T-cell (primary cell): ENCODE results near the gene RASEF. TPM values are rescaled to one million over a fixed set of nuclear protein-coding genes. Genes with fewer than 3 reads are reported as not detected.

Experiments used
- ATAC-seq, 4 experiments: fragments of 200-7000 bp in 3 of 4; fragments of 150-1000 bp in 1 of 4; cut with Tn5 transposase; replicated peaks in 1 of 4; 1 replicate in 3 of 4; 2 replicates in 1 of 4; pipeline ENCODE4 v1.10.0; 2021; ENCODE audit warnings: moderate library complexity in 3 of 4, mild to moderate bottlenecking in 2 of 4, moderate number of reproducible peaks in 1 of 4
- CTCF ChIA-PET, 2 donors: fragments of 300-600 bp; sonication (Branson Sonifier 250); formaldehyde crosslinking; loops; one replicate each; lab custom pipeline; 2022; ENCODE audit warnings: antibody characterized with exemption in 2 of 2; lab: Charles Lee
- POLR2A ChIA-PET, 2 donors: fragments of 300-600 bp; sonication (Branson Sonifier 250); formaldehyde crosslinking; loops; one replicate each; lab custom pipeline; 2022; ENCODE audit warnings: antibody characterized with exemption in 2 of 2; lab: Charles Lee
- DNase-seq, 35 experiments: peaks; one replicate each; pipeline versions ENCODE4 v3.0.0 to v3.0.0-alpha.2; 2013 to 2023
- H3K27ac ChIP-seq: one replicate; pipeline ENCODE4 v1.5.1; 2013; ENCODE audit warnings: low read length
- H3K27me3 ChIP-seq, 2 experiments: replicated peaks in 1 of 2; 1 replicate in 1 of 2; 2 replicates in 1 of 2; pipeline versions ENCODE4 v1.6.1 to v1.7.0; 2013; ENCODE audit warnings: low read length in 1 of 2, mixed read lengths in 1 of 2; ENCODE audit not compliant: control insufficient read depth in 2 of 2, insufficient read depth in 2 of 2; ENCODE audit errors: extremely low read depth in 1 of 2
- H3K36me3 ChIP-seq, 2 donors: 1 replicate in 1 of 2; 2 replicates in 1 of 2; pipeline versions ENCODE4 v1.6.1 to v1.7.0; 2013; ENCODE audit warnings: low read length in 1 of 2; ENCODE audit not compliant: control insufficient read depth in 2 of 2, insufficient read depth in 1 of 2; ENCODE audit errors: extremely low read depth in 1 of 2
- H3K4me1 ChIP-seq, 2 experiments: 1 replicate in 1 of 2; 2 replicates in 1 of 2; pipeline versions ENCODE4 v1.6.1 to v1.7.0; 2013; ENCODE audit warnings: low read length in 2 of 2, mixed read lengths in 1 of 2; ENCODE audit not compliant: insufficient read depth in 2 of 2, control insufficient read depth in 1 of 2; ENCODE audit errors: extremely low read depth in 1 of 2
- H3K4me3 ChIP-seq, 2 donors: 1 replicate in 1 of 2; 2 replicates in 1 of 2; pipeline versions ENCODE4 v1.5.1 to v1.7.0; 2013; ENCODE audit warnings: mild to moderate bottlenecking in 2 of 2, low read length in 1 of 2, moderate library complexity in 1 of 2; ENCODE audit not compliant: control insufficient read depth in 1 of 2; ENCODE audit errors: extremely low read depth in 1 of 2
- H3K9me3 ChIP-seq: 2 replicates; pipeline ENCODE4 v1.7.0; 2013
- H3K27ac Mint-ChIP-seq, 2 donors: one replicate each; pipeline ENCODE4 v1.8.0; 2020 to 2021; ENCODE audit warnings: mild to moderate bottlenecking in 2 of 2, mixed read lengths in 2 of 2
- H3K27me3 Mint-ChIP-seq, 2 donors: one replicate each; pipeline ENCODE4 v1.8.0; 2021 to 2022; ENCODE audit warnings: mixed read lengths in 2 of 2
- H3K36me3 Mint-ChIP-seq: one replicate; pipeline ENCODE4 v1.8.0; 2021; ENCODE audit warnings: mixed read lengths
- H3K4me1 Mint-ChIP-seq, 3 donors: one replicate each; pipeline ENCODE4 v1.8.0; 2020 to 2022; ENCODE audit warnings: mixed read lengths in 3 of 3, mild to moderate bottlenecking in 1 of 3
- H3K4me3 Mint-ChIP-seq, 3 donors: one replicate each; pipeline ENCODE4 v1.8.0; 2020 to 2022; ENCODE audit warnings: mild to moderate bottlenecking in 3 of 3, mixed read lengths in 3 of 3, moderate library complexity in 3 of 3
- H3K9me3 Mint-ChIP-seq, 3 donors: one replicate each; pipeline ENCODE4 v1.8.0; 2020 to 2022; ENCODE audit warnings: mixed read lengths in 3 of 3
- WGBS: methylation state at CpG from one replicate; pipeline ENCODE4 v1.1.5; 2013; ENCODE audit warnings: missing lambda C conversion rate; ENCODE audit not compliant: insufficient coverage; 5-methylcytosine and 5-hydroxymethylcytosine counted together
- total RNA-seq, 35 experiments: library from RNA in 6 of 35; stranded (reverse) in 6 of 35; fragments of 120-200 nt in 1 of 35; gene quantifications; one replicate each; pipeline versions ENCODE4 v1.2.1 to v1.2.4 and lab custom pipeline; 2013 to 2026

The RASEF gene
- total RNA-seq, 5 donors from 2014 or later (not counting 1 experiment from before 2014, with no cell fraction given): 0.09 to 0.16 TPM; not detected in 3

- H3K9me3 ChIP-seq: no peaks in the 10 kb centered on the region
- no CpG with 5 or more reads among the region's 1 CpG for WGBS
- H3K9me3 Mint-ChIP-seq: peaks cover 0 to 4% (median 0%) of the 10 kb centered on the region in 3 donors
- no peaks in the 10 kb centered on the region for H3K36me3 Mint-ChIP-seq
- no peaks in the 10 kb centered on the region for H3K27me3 Mint-ChIP-seq
- no peaks in the 10 kb centered on the region for H3K27me3 ChIP-seq
- H3K4me1 Mint-ChIP-seq: no peaks in the 10 kb centered on the region
- no peak for DNase-seq
- ATAC-seq: no peak
- no peak overlapping the region for H3K27ac ChIP-seq
- H3K36me3 ChIP-seq: no peaks in the 10 kb centered on the region
- no peak overlapping the region for H3K4me3 ChIP-seq
- ChIA-PET CTCF (interaction anchor here in 1 of 2 donors (0.7 kb wide), 1 partner anchor 14 kb away, joined by 3 read pairs; no protein-coding TSS in a partner anchor), POLR2A (no interaction called here)
- H3K4me3 Mint-ChIP-seq: no peak overlapping the region
- no peak overlapping the region for H3K27ac Mint-ChIP-seq
- H3K4me1 ChIP-seq: no peaks in the 10 kb centered on the region
Measured at GRCh38 chr9:82981552-82981951, 81.4 kb downstream of the RASEF start.

GRCh38 chr9:82975176-82975575, 87.8 kb downstream of the RASEF start:
- H3K4me3 Mint-ChIP-seq: no peak overlapping the region
- ChIA-PET CTCF (no interaction called here), POLR2A (no interaction called here)

GRCh38 chr9:82972446-82972845, 90.5 kb downstream of the RASEF start:
- Mint-ChIP-seq H3K4me3 (no peak overlapping the region), H3K4me1 (no peaks in the 10 kb centered on the region), H3K9me3 (peaks cover 0 to 3% (median 0%) of the 10 kb centered on the region in 3 donors), H3K27ac (no peak overlapping the region), H3K27me3 (peaks cover 0 to 1% of the 10 kb centered on the region in 2 donors), H3K36me3 (no peaks in the 10 kb centered on the region)
- Histone ChIP-seq H3K4me1 (no peaks in the 10 kb centered on the region), H3K9me3 (no peaks in the 10 kb centered on the region), H3K27ac (no peak overlapping the region), H3K4me3 (no peak overlapping the region), H3K36me3 (no peaks in the 10 kb centered on the region), H3K27me3 (no peaks in the 10 kb centered on the region)
- ChIA-PET CTCF (interaction anchor here in 1 of 2 donors (0.6 kb wide), 1 partner anchor 1671 kb away, joined by 4 read pairs; no protein-coding TSS in a partner anchor), POLR2A (no interaction called here)
- WGBS: 52% methylated on average over 3 of the region's 3 CpGs
- DNase-seq (no peak), ATAC-seq (no peak)

More at GRCh38 chr9:82975176-82975575, 87.8 kb downstream of the RASEF start:
- no peak overlapping the region for H3K4me3 ChIP-seq
- H3K4me1 ChIP-seq: no peaks in the 10 kb centered on the region
- H3K27me3 ChIP-seq: no peaks in the 10 kb centered on the region
- Mint-ChIP-seq H3K4me1 (no peaks in the 10 kb centered on the region), H3K27me3 (no peaks in the 10 kb centered on the region), H3K27ac (no peak overlapping the region), H3K36me3 (no peaks in the 10 kb centered on the region), H3K9me3 (peaks cover 0 to 3% (median 0%) of the 10 kb centered on the region in 3 donors)
- no peak overlapping the region for H3K27ac ChIP-seq
- DNase-seq (no peak), ATAC-seq (no peak)
- no peaks in the 10 kb centered on the region for H3K9me3 ChIP-seq
- WGBS: 60% methylated on average over 1 of the region's 6 CpGs
- no peaks in the 10 kb centered on the region for H3K36me3 ChIP-seq

GRCh38 chr9:82970359-82970758, 92.6 kb downstream of the RASEF start:
- Histone ChIP-seq H3K36me3 (no peaks in the 10 kb centered on the region), H3K27me3 (no peaks in the 10 kb centered on the region), H3K9me3 (no peaks in the 10 kb centered on the region), H3K4me1 (no peaks in the 10 kb centered on the region), H3K4me3 (no peak overlapping the region), H3K27ac (no peak overlapping the region)
- ChIA-PET POLR2A (interaction anchor here (0.6 kb wide), 2 partner anchors 146 to 1593 kb away, joined by 3 to 4 read pairs; no protein-coding TSS in a partner anchor), CTCF (no interaction called here)
- Mint-ChIP-seq H3K4me3 (no peak overlapping the region), H3K9me3 (no peaks in the 10 kb centered on the region), H3K36me3 (no peaks in the 10 kb centered on the region), H3K27me3 (peaks cover 0 to 2% of the 10 kb centered on the region in 2 donors), H3K27ac (no peak overlapping the region), H3K4me1 (no peaks in the 10 kb centered on the region)
- WGBS: 69% methylated on average over 2 of the region's 3 CpGs
- ATAC-seq (no peak), DNase-seq (no peak)

- ChIA-PET POLR2A (no interaction called here), CTCF (no interaction called here)
- WGBS: 53% methylated on average over 3 of the region's 4 CpGs
- H3K4me1 ChIP-seq: no peaks in the 10 kb centered on the region
- no peak overlapping the region for H3K27ac Mint-ChIP-seq
- ATAC-seq (no peak), DNase-seq (no peak)
- no peaks in the 10 kb centered on the region for H3K9me3 Mint-ChIP-seq
- no peaks in the 10 kb centered on the region for H3K36me3 Mint-ChIP-seq
- H3K27me3 Mint-ChIP-seq: peaks cover 0 to 2% of the 10 kb centered on the region in 2 donors
- H3K4me3 Mint-ChIP-seq: no peak overlapping the region
- no peaks in the 10 kb centered on the region for H3K9me3 ChIP-seq
- H3K27me3 ChIP-seq: no peaks in the 10 kb centered on the region
- no peak overlapping the region for H3K27ac ChIP-seq
- no peaks in the 10 kb centered on the region for H3K4me1 Mint-ChIP-seq
- no peak overlapping the region for H3K4me3 ChIP-seq
- H3K36me3 ChIP-seq: no peaks in the 10 kb centered on the region
Measured at GRCh38 chr9:82969291-82969690, 93.7 kb downstream of the RASEF start.

- H3K27me3 ChIP-seq: no peaks in the 10 kb centered on the region
- no CpG with 5 or more reads among the region's 1 CpG for WGBS
- H3K27ac Mint-ChIP-seq: no peak overlapping the region
- no peak overlapping the region for H3K27ac ChIP-seq
- no peaks in the 10 kb centered on the region for H3K9me3 ChIP-seq
- no peak overlapping the region for H3K4me3 Mint-ChIP-seq
- H3K4me1 Mint-ChIP-seq: no peaks in the 10 kb centered on the region
- ATAC-seq (no peak), DNase-seq (no peak)
- H3K36me3 Mint-ChIP-seq: no peaks in the 10 kb centered on the region
- H3K9me3 Mint-ChIP-seq: no peaks in the 10 kb centered on the region
- H3K36me3 ChIP-seq: no peaks in the 10 kb centered on the region
- H3K4me1 ChIP-seq: no peaks in the 10 kb centered on the region
- H3K27me3 Mint-ChIP-seq: peaks cover 0 to 2% of the 10 kb centered on the region in 2 donors
- CTCF ChIA-PET: no interaction called here
- POLR2A ChIA-PET: no interaction called here
- H3K4me3 ChIP-seq: no peak overlapping the region
Measured at GRCh38 chr9:82968816-82969215, 94.1 kb downstream of the RASEF start.

- CTCF ChIA-PET: no interaction called here
Measured at GRCh38 chr9:82968388-82968787, 94.6 kb downstream of the RASEF start.

More at GRCh38 chr9:82968388-82968787, 94.6 kb downstream of the RASEF start:
- 89% methylated on average over 2 of the region's 3 CpGs for whole genome bisulfite sequencing
- Mint-ChIP-seq H3K27me3 (peaks cover 0 to 2% of the 10 kb centered on the region in 2 donors), H3K9me3 (no peaks in the 10 kb centered on the region), H3K4me3 (no peak overlapping the region), H3K4me1 (no peaks in the 10 kb centered on the region), H3K36me3 (no peaks in the 10 kb centered on the region), H3K27ac (no peak overlapping the region)
- no peaks in the 10 kb centered on the region for H3K27me3 ChIP-seq
- H3K27ac ChIP-seq: no peak overlapping the region
- POLR2A ChIA-PET: no interaction called here
- H3K36me3 ChIP-seq: no peaks in the 10 kb centered on the region
- no peaks in the 10 kb centered on the region for H3K4me1 ChIP-seq
- no peak overlapping the region for H3K4me3 ChIP-seq
- no peak for ATAC-seq
- H3K9me3 ChIP-seq: no peaks in the 10 kb centered on the region
- no peak for DNase-seq
